ENCODE data around the gene ZNF652.
A peak's percentile ranks its signal among the peaks of the same experiment; 100 is the strongest.
"Not testable (repeated sequence)": the region's sequence is repeated elsewhere in the genome, so short reads cannot be mapped to it uniquely, and the experiment has no call there.

ZNF652 gene

DNA sequence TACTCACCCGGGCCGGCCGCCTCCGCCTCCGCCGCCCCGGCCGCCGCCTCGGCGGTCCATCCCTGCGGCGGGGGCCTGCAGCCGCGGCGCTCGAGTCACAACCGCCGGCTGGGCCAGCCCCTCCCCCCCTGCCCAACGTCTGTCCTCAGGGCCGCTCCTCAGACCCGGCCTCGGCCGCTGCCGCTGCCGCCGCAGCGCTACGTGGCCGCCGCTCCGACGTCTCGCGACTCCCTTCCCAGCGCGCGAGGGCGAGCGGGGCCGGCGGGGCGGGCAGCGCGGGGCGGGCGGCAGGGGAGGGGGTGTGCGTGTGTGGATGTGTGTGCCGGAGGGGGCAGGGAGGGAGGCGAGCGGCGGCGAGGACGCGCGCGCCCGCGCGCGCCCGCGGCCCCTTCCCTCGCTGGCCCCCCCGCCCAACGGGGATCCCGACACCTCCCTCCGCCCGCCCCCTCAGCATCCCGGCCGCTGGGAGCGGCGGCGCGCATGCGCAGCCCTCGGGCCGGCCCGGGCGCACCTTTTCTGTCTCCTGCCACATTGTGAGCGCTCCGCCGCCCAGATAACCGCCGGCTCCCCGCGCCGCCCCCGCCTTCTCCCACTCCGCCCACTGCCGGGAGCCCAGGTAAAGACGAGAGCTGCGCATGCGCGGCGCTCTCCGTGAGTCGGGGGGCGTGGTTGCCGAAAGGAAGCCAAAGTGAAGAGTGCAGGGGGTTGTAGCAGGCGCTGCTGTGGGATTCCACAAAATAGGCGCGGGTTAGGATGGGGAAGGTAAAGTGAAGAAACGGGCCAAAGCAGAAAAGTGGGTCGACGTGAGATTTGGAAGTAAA lies at the start of gene ZNF652:
ZNF652 (minus strand) TSS at position 349 of the 821 bp plus-strand sequence. CDS start 44,525 bp downstream, outside the sequence.
- DNase-seq (ENCODE audit: low read depth), result peak; percentile 39

DNA sequence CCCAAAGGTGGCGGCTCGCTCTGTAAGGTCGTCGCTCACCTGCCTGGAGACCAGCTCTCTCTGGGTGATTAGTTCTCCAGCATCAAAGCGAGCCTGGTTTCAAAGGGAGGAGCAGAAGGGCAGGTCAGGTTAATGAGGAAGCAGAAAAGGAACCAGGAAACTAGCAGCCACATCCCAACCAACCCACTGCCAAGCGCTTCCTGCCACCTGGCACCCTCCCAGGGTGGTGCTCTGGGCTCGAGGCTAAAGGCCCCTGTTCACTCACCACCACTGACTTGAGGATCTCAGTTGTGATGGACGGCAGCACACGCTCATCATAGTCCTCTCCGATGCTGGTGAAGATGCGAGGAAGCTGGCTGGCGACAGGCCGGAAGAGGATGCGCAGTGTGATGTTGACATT lies 47.0 kb upstream of the ZNF652 start:
- DNase-seq (ENCODE audit: low read depth), result no peak

DNA sequence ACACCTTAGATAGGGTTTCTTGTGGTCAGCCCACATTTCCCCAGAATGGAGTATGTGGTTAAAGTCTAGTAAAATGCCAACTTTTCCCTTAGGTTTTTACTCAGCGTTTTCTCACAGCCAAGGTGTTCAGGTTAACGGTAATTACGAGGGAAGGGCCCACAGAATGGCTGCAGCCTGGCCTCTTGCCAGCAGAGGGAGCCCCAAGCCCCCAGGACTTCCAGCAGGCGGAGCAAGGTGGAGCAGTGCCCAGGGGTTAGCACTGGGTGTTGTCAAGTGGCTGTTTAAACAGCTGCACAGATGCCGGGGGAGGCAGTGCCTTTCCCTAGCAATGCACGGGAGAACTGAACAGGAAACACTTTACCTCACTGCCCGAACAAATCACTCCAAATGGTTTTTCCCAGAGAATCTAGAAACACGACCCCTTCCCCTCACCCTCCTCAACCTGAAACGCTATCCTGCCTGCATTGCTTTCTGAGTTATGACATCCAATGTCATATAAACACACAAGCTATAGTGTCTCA lies 46.0 kb upstream of the ZNF652 start:
- DNase-seq (ENCODE audit: low read depth), result no peak

DNA sequence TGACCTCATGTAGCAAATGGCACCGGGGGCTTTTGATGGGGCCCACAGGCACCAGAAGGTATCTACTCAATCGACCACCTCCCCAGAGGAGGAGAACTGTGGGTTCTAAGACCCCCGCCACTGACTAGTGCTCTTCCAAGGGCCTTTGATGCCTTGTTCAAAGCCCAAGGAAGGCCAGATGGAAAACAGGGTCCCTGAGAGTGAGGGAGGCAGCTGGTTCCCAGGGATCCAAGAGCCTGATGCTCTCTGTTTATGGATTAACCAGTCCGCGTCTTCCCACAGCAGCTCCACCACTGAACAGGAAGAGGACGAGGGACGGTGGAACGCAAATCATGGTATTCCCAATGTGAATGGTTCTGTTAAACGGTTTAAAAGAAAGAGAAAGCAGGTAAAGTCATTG lies 45.0 kb upstream of the ZNF652 start:
- no peak for DNase-seq (ENCODE audit: low read depth)

DNA sequence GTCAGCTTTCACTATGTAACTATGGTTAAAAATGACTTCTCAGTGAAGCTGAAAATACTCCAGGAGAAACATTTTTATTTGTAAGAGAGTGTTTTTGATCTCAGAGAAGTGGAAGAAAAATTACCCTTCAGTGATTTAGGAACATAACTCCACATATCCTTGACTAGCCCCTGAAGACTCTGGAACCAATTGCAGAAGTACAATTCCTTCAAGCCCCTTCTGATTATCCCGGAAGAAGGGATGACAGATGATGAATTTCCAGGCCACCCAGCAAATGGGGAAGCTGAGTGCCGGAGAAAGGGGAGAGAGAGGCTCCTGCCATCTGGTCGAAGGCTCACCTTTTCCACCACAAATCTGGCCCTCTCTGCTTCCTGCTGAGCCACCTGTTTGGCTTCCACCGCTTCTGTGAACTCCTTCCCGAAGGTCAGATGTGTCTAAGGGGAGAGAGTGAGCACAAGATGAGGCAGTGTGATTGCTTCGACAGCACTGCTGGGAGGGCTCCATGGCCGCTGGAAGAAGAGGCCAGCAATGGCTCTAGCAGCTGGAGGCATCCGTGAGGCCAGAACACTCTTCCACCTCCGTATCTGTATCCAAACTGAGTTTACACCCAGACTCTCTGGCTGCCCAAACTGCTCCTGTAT lies 44.5 kb upstream of the ZNF652 start:
- no peak for DNase-seq (ENCODE audit: low read depth)

DNA sequence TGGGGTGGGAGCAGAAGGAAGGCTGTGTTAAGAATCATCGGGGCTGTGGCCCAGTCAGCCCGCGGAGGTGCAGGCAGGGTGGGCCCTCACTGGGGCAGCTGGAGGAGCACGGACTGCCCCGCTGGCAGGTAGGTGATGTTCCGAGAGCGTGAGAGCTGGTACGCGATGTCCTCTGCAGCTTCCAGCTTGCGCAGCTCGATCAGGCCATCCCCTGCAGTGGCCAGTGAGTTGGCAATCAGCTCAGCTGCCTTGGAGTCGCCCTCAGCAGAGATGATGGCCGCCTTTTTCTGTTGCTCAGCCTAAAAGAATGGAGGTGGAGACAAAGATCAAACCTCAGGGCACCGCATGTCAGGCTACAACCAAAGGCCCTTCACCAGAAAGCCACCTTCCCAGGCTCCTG lies 42.9 kb upstream of the ZNF652 start:
- DNase-seq (ENCODE audit: low read depth), result no peak

DNA sequence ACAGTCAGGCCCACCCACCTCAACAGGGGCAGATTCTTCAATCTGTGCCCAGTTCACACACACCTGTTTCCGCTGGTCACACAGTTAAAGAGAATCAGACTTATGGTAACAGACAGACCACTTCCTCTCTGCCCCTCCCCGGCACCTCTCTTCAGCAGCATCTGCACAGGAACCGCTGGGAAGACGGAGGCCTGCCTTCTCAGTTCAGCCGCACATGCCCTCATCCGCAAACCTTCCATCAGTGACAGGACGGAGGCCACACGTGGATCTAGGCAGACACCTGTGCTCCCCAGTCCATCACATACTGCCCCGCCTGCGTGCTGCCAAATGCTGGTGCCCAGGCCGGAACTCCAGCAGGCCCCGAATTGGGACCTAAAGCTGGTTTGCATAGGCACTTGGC lies 42.3 kb upstream of the ZNF652 start:
- DNase-seq (ENCODE audit: low read depth), result no peak

DNA sequence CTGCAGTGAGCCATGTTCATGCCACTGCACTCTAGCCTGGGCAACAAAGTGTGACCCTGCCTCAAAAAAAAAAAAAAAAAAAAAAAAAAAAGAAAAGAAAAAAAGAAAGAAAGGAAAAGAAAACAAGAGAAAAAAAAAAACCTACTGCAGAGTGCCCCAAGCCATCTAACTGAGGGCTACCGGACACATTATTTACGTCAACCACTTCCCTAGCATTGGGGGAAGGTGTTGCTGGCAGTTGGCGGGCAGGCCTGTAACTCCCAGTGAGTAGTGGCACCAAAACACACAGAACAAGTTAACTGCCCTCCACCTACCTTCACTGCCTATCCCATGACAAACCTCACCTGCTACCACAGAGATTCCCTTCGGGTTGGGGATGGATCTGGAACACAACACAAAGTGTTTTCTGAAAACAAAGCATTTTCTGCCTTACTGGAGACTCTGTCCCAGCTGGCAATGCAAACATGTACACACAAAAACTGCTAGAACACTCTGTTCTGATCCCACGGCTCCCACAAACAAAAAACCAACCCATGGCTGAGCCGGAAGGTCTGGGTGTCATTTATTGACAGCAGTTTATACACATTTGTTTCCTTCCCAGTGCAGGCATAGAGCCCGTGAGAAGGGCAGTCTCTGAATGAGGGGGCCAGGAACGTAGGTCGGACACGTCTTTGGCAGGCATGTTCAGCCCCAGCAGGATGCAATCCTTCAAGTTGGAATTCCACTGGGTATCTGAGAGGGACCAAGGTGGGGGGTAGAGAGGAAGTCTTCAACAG lies 41.7 kb upstream of the ZNF652 start:
- DNase-seq (ENCODE audit: low read depth), result no peak

DNA sequence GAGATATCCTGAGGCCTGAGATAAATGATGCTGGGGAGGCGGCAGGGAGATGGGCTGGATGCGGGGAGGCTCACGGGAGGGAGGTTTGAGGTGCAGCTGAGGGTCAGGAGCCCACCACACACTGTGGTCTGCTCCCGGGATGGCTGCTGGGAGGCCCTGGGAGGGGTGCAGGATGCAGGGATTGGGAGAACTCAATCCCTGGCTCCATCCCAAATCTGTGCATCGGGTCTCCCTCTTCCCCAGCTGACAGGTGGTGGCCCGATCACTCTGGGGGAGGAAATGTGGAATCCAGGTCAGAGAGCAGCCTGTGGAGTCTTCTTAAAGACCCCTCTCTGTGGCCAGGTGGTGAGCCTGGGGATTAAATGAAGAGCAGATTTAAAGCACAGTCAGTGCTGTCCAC lies 40.7 kb upstream of the ZNF652 start:
- no peak for DNase-seq (ENCODE audit: low read depth)

DNA sequence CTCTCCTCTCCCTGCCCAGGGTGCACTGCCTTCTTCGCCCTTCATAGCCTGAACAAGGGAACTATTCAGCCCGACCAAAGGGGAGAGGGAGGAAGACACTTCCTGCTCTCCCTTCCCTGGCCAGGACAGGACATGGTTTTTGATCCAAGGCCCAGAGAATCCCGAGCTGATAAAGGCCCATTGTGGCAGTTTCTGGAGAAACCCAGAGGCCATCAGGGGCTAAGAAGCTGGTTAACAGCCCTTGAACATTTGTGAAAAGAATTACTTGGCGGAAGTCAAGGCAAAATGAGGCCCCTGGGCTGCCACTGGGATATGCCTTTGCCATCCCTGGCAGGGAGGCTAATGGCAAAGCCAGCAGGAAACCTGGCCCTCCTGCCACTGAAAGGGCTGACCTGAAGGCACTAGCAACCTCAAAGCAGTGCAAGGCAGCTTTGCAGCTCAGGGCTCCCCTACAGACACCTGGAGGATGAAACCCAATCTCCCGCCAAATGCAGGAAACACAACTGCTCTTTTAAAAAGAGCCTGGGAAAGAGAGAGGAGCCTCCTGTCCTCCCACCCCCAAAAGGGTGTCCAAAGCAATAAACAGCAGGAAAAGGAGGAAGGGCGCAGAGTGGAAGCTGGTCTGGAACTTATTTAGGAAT lies 40.0 kb upstream of the ZNF652 start:
- no peak for DNase-seq (ENCODE audit: low read depth)

DNA sequence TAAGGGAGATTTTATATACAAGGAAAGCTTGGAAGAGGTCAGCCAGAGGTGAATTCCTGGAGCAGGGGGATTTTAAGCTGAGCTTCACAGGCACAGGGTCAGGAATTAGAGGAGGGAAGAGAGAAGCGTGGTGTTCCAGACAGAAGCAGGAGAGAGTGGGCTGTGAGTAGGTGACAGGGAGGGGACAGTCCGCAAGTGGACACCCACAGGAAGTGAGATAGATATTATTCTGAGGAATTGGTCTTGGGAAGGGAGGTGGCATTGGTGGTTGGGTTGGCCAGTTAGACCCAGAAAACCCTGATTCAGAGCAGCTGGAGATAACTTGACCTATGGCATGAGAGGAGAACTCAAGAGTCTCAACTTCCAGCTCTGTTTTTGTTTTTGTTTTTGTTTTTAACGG lies 37.9 kb upstream of the ZNF652 start:
- DNase-seq (ENCODE audit: low read depth), result no peak

DNA sequence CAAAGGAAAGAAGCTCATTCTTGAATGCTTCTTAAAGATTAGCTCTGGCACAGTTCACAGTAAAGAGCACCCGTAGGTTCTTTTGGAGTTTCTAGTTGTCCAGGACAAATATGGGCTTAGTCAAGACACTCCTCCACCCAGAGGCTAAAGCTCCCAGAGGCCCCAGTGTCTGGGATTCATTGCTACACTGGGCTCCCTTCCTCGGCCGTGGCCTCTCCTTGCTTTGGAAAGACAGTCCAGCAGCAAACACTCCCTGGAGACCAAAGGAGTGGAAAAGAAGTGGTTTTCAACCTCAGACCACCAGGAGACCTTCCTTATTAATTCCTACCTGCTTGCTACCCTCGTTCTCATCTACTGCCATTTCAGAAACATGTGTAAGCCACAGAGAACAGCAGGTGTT lies 35.5 kb upstream of the ZNF652 start:
- DNase-seq (ENCODE audit: low read depth), result no peak

DNA sequence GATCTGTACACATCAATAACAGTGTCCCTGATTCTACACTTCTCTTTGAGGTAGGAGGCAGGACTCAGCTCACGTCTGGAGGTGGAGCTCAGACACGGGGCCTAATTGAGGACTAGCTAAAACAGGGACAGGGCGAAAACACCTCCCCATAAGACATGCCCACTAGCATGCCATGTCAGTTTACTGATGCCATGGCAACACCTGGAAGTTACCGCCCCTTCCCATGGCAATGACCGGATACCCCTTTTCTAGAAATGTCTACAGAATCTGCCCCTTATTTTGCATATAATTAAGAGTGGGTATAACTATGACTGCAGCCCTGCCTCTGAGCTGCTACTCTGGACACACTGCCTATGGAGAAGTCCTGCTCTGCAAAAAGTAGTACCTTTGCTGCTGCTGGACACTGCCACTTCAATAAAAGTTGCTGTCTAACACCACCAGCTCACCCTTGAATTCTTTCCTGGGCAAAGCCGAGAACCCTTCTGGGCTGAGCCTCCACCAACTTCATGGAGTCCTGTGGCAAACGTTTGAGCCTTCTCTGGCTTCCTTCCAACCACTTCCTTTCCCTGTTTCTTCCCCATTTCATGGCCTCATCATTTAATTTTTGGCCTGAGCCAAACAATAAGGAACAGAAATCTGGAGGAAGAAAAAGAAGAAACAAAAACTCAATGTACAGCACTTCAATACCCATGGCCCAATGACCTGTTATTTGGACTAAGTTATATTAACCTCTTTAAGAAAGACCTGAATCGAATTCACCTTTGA lies 31.6 kb upstream of the ZNF652 start:
- no peak for DNase-seq (ENCODE audit: low read depth)

DNA sequence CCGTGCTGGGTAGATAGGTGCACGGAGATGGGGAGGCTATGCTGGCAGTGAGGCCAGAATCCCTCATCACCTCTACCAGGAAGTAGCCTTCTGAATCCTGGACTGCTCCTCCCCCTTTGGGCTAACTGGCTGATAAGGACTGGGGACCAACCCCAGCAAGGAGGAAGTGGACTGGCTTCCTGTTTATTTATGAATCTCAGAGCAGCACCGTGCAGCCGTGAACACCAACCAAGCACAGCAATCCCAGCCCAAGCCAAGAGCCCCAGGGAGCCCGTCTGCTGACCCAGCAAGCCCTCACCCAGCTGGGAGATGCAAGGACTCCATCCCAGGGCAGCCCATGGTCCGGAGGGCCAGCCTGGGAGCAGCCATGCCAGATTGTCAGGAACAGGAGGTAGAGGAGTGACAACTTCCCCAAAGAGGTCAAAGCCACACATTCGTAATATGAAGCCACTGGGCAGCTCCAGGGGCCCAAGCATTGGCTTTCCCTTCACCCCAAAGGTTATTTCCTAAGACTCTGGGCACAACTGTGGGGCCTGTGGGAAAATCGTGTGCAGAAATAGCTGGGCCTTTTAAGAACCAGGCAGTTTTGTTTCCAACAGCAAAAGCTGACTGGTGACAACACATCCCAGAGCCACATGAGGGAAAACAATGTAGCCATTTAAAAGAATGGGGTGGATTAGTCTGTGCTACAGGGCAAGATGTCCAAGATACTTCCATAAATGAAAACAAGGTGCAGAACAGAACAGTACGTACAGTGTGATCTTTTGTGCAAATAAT lies 28.7 kb upstream of the ZNF652 start:
- no peak for DNase-seq (ENCODE audit: low read depth)

DNA sequence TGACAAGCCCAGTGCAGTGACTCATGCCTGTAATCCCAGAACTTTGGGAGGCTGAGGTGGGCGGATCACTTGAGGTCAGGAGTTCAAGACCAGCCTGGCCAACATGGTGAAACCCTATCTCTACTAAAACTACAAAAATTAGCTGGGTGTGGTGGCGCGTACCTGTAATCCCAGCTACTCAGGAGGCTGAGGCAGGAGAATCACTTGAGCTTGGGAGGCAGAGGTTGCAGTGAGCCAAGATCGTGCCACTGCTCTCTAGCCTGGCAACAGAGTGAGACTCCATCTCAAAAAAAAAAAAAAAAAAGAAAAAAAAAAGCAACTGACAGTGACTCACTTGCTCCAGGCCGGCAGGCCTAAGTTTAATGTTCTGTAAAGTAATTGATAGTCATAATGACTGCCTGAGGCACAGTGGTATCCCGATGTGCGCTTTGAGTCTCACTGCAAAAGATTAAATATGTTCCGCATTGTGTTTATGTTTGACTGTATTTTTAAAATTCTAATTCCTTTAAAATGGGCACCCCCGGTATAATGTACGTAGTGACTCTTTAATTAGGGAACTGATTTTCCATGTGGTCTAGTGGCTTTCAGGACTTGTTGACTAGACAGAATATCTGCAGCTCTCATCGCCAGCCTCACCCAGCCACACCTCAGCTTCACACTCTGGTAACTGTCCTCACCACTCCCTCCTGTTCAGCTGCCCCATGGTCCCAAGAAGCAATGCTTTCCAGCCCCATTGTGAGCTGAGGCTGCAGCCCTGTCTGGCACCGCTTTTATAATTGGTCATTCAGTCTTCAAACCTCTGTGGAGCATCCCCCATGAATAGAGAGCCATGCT lies 27.7 kb upstream of the ZNF652 start:
- not testable (repeated sequence) for DNase-seq (ENCODE audit: low read depth)

DNA sequence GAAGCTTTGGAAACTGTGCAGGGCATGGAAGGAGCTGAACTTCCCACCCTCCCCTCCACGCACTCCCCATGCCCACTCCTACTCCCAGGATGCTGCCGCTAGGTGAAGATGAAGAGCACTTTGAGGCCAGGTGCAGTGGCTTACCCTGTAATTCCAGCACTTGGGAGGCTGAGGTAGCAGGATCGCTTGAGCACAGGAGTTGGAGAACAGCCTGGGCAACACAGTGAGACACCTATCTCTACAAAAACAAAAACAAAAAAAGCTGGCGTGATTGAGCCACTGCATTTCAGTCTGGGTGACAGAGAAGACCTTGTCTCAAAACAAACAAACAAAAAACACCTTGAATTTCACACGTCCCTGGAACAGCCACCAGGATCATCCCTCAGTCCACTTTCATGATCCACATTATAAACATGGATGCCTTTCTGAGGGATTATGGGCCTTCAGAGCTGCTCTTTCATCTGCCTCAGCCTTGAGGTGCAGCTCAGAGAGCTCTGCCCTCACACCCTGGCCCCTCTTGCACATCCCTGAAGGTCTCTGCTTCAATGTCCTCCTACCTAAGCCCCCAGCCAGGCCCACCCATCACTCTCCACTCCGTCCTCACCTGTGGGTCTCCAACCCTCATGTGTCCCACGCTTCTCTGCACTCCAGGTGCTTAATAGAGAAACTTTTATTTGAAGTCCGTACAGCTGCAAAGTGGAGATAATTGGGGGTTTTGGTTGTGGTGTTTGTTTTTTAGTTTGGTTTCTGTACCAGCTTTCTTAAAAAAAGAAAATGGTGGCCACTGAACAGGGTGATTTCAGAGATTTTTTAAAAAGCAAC lies 26.9 kb upstream of the ZNF652 start:
- no peak for DNase-seq (ENCODE audit: low read depth)

DNA sequence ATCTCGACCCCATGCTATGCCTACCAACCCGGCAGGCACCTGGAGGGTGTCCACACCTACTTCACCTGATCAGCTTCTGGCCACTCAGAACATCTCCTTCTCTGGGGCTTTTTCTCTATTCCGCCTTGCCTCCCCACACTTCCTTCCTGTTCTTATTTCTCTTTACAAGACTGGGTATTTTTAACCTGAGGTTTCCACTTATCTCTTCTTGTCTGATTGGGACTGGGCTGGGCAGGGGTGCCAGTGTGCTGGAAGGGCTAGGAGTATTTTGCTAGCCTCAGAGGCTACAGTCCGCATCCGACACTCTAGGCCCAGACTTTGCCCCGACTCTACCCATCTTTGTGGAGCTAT lies 26.2 kb upstream of the ZNF652 start:
- no peak for DNase-seq (ENCODE audit: low read depth)

DNA sequence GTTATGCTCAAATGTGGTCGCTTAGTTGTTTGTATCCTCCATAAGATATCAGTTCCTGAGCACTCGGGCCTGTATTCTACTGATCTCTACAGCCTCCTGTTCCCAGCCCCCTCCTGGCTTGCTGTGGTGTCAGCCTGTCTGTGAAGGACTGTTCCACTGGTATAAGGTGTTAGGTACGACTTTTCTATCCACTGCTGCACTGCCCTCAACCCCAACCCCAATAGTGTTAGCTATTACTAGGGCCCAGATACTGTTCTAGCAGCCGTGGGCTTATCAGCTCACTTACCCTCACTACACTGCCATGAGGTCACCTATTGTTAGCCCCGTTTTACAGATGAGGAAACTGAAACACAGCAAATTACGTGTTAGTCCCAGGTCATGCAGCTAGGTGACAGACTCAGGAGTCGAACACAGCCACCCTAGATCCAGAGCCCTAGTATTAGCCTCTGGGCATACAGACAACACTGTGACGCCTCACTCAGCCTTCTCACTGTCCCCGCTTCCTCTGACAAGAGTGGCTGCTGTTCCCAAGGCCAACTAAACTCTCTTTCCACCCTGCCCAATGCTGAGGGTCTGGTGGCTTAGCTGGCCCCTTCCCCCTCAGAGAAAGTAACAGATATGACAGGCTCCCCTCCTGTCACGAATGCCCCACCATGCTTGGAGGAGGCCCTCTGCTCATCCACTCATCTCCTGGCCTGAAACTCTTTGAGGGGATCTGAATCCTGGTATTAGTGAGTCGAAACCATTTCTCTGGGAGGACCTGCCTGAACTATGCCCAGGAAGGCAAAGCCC lies 25.6 kb upstream of the ZNF652 start:
- DNase-seq (ENCODE audit: low read depth), result no peak
